SK-N-SH (cell line): ENCODE measurements around the gene SYT13.

Experiments used
- GATA2 ChIP-seq: sonication (generic); formaldehyde crosslinking; IDR thresholded peaks from 2 replicates; pipeline ENCODE4 v1.5.0; 2020; ENCODE audit warnings: mild to moderate bottlenecking, missing genetic modification reagents
- NFIC ChIP-seq: IDR thresholded peaks from 2 replicates; pipeline ENCODE4 v1.4.0; 2012; ENCODE audit warnings: borderline replicate concordance
- RCOR1 ChIP-seq: fragments of 150-350 bp; IDR thresholded peaks from 2 replicates; pipeline ENCODE4 v1.6.1; 2017; ENCODE audit warnings: antibody characterized with exemption, low read length
- TF ChIP-seq, protein P1 (sequence below): fragments of 200-600 bp; sonication (generic); IDR thresholded peaks from 2 replicates; pipeline ENCODE4 v1.6.1; 2017; ENCODE audit warnings: antibody characterized with exemption, mild to moderate bottlenecking, moderate library complexity
- TF ChIP-seq, protein P2 (sequence below): IDR thresholded peaks from 2 replicates; pipeline ENCODE4 v1.4.0; 2012; ENCODE audit warnings: low read depth

DNA sequence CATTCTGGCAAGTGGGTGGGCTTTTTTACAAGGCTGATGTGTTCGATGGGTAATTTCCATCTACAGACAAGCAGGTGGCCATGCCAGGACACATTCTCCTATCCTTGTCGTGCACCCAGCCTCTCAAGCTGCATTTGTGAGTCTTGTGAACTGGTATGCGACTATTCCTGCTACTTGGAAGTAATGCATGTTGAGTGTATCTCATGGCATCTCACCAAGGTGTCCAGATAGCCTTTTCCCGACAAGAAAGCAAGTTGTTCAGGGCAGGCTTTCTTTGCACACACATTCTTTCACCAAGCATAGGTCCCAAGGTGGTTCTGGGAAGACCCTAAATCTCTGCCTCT lies 18.8 kb upstream of the SYT13 start:
- TF ChIP-seq RCOR1 (no peak), GATA2 (no peak), NFIC (no peak)
- TF ChIP-seq, protein P1, sequence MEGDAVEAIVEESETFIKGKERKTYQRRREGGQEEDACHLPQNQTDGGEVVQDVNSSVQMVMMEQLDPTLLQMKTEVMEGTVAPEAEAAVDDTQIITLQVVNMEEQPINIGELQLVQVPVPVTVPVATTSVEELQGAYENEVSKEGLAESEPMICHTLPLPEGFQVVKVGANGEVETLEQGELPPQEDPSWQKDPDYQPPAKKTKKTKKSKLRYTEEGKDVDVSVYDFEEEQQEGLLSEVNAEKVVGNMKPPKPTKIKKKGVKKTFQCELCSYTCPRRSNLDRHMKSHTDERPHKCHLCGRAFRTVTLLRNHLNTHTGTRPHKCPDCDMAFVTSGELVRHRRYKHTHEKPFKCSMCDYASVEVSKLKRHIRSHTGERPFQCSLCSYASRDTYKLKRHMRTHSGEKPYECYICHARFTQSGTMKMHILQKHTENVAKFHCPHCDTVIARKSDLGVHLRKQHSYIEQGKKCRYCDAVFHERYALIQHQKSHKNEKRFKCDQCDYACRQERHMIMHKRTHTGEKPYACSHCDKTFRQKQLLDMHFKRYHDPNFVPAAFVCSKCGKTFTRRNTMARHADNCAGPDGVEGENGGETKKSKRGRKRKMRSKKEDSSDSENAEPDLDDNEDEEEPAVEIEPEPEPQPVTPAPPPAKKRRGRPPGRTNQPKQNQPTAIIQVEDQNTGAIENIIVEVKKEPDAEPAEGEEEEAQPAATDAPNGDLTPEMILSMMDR = no peak
- TF ChIP-seq, protein P2, sequence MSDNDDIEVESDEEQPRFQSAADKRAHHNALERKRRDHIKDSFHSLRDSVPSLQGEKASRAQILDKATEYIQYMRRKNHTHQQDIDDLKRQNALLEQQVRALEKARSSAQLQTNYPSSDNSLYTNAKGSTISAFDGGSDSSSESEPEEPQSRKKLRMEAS = no peak
